ENCODE data around the gene INO80D. TPM values are rescaled to one million over a fixed set of nuclear protein-coding genes. Genes with fewer than 3 reads are reported as not detected.

Gene INO80D
- total and polyA plus RNA-seq, 2 experiments from 2014 or later: 2.7 to 6.1 TPM

GRCh38 chr2:205946226-205946625 lies 139.7 kb downstream of the INO80D start:
- no peak overlapping the region for H3K4me3 ChIP-seq
- no peaks in the 10 kb centered on the region for H3K9me3 ChIP-seq (ENCODE audit: low read depth)
- no peaks in the 10 kb centered on the region for H3K4me1 ChIP-seq (ENCODE audit: low read depth)
- no peak for DNase-seq (ENCODE audit: low read depth in 1 of 2, low spot score in 1 of 2)
- H3K36me3 ChIP-seq: no peaks in the 10 kb centered on the region
- no peak for TF ChIP-seq CTCF (IDR thresholded peaks at IDR 0.05; ENCODE audit: low read depth, low read length)
- no peaks in the 10 kb centered on the region for H3K27me3 ChIP-seq
- no peak overlapping the region for H3K27ac ChIP-seq

Other genes with a start within 250 kb of the INO80D start
- 145 and 191 TPM in 2 replicates for gene NDUFS1, start 73.3 kb upstream of the INO80D start, total RNA-seq
- gene NDUFS1, start 73.3 kb upstream of the INO80D start, polyA plus RNA-seq: 86.8 and 113 TPM in 2 replicates
- 390 and 474 TPM in 2 replicates for gene EEF1B2, start 73.7 kb upstream of the INO80D start, total RNA-seq
- gene EEF1B2, start 73.7 kb upstream of the INO80D start, polyA plus RNA-seq: 337 and 414 TPM in 2 replicates
- gene ZDBF2, start 188.5 kb upstream of the INO80D start, total RNA-seq: 17.4 and 34.6 TPM in 2 replicates
- 4.3 and 10.3 TPM in 2 replicates for gene ZDBF2, start 188.5 kb upstream of the INO80D start, polyA plus RNA-seq